Naive B cell (primary cell): Measurements from ENCODE around the gene IL18. TPM values are rescaled to one million over a fixed set of nuclear protein-coding genes. Genes with fewer than 3 reads are reported as not detected.
A peak's percentile ranks its signal among the peaks of the same experiment; 100 is the strongest.

Source experiments
- ATAC-seq, 2 donors: fragments of 150-1000 bp; cut with Tn5 transposase; 2 replicates each; pipeline ENCODE4 v1.10.0; 2021; ENCODE audit warnings: low read depth in 2 of 2, mild to moderate bottlenecking in 2 of 2, moderate library complexity in 2 of 2
- DNase-seq: peaks from one replicate; pipeline ENCODE4 v3.0.0; 2022
- H3K27ac Mint-ChIP-seq, 6 donors: one replicate each; pipeline ENCODE4 v1.8.0; 2020 to 2022; ENCODE audit warnings: mild to moderate bottlenecking in 6 of 6, mixed read lengths in 6 of 6, moderate library complexity in 5 of 6, inconsistent platforms in 2 of 6
- H3K27me3 Mint-ChIP-seq, 3 donors: one replicate each; pipeline ENCODE4 v1.8.0; 2021 to 2022; ENCODE audit warnings: mixed read lengths in 3 of 3, mild to moderate bottlenecking in 1 of 3
- H3K36me3 Mint-ChIP-seq, 2 donors: one replicate each; pipeline ENCODE4 v1.8.0; 2020 to 2022; ENCODE audit warnings: mixed read lengths in 2 of 2, inconsistent platforms in 1 of 2, mild to moderate bottlenecking in 1 of 2
- H3K4me1 Mint-ChIP-seq, 3 donors: one replicate each; pipeline ENCODE4 v1.8.0; 2020 to 2022; ENCODE audit warnings: mixed read lengths in 3 of 3, inconsistent platforms in 1 of 3, mild to moderate bottlenecking in 1 of 3, moderate library complexity in 1 of 3
- H3K4me3 Mint-ChIP-seq, 8 donors: one replicate each; pipeline ENCODE4 v1.8.0; 2020 to 2022; ENCODE audit warnings: mild to moderate bottlenecking in 8 of 8, mixed read lengths in 8 of 8, moderate library complexity in 8 of 8, inconsistent platforms in 2 of 8
- H3K9me3 Mint-ChIP-seq, 7 donors: one replicate each; pipeline ENCODE4 v1.8.0; 2020 to 2022; ENCODE audit warnings: mixed read lengths in 7 of 7, mild to moderate bottlenecking in 5 of 7, inconsistent platforms in 2 of 7, moderate library complexity in 1 of 7
- polyA plus RNA-seq, 6 donors: library from polyadenylated mRNA; unstranded; fragments of 300-500 nt; fragmentation: Illumina TruSeq; gene quantifications; one replicate each; pipeline ENCODE4 v1.2.3, GENCODE V29; 2021; ENCODE audit warnings: low read depth in 6 of 6

IL18 gene
- polyA plus RNA-seq, 6 donors from 2014 or later, result 0.48 to 1.7 (median 1.1) TPM; not detected in 2

- peak overlapping the region in 1 of 6 donors; percentile 4 for H3K27ac Mint-ChIP-seq
Measured at GRCh38 chr11:112179601-112180000, 15.7 kb upstream of the IL18 start.

DNA sequence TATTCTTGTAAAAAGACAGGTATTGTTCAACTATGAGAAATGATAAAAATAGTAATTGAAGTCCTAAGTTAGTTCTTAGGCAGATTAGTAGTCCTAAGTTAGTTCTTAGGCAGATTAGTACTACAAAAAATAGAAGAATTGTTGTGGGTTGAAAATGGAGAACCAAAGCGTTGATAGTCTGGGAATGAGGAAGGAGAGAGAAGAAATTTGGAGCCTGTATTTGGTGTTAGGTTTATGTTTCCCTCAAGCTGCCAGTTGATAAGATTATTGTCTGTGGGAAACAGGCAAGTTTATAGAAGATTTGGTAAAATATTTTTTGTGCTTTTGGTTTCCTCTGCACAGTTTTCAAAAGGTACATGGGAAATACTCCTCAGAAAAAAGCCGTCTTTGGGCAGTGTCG, 15.0 kb upstream of the IL18 start:
- no peak for ATAC-seq
- H3K27me3 Mint-ChIP-seq, result peaks cover 0 to 15% (median 14%) of the 10 kb centered on the region in 3 donors
- no peak overlapping the region for H3K4me3 Mint-ChIP-seq
- no peak overlapping the region for H3K27ac Mint-ChIP-seq
- no peaks in the 10 kb centered on the region for H3K36me3 Mint-ChIP-seq
- peaks cover 0 to 2% (median 0%) of the 10 kb centered on the region in 7 donors for H3K9me3 Mint-ChIP-seq
- peaks cover 24 to 35% (median 35%) of the 10 kb centered on the region in 3 donors for H3K4me1 Mint-ChIP-seq
- DNase-seq, result no peak

More at GRCh38 chr11:112179601-112180000, 15.7 kb upstream of the IL18 start:
- ATAC-seq (peak; percentile 86 to 89), DNase-seq (peak; percentile 28)
- H3K36me3 Mint-ChIP-seq, result no peaks in the 10 kb centered on the region
- H3K4me3 Mint-ChIP-seq, result peak overlapping the region in 1 of 8 donors; percentile 68
- peaks cover 0 to 11% (median 11%) of the 10 kb centered on the region in 3 donors for H3K27me3 Mint-ChIP-seq
- peaks cover 0 to 2% (median 0%) of the 10 kb centered on the region in 7 donors for H3K9me3 Mint-ChIP-seq
- peaks cover 22 to 35% (median 35%) of the 10 kb centered on the region in 3 donors for H3K4me1 Mint-ChIP-seq

- H3K4me1 Mint-ChIP-seq, result peaks cover 24 to 35% (median 33%) of the 10 kb centered on the region in 3 donors
- no peak overlapping the region for H3K27ac Mint-ChIP-seq
- DNase-seq (no peak), ATAC-seq (no peak)
- no peaks in the 10 kb centered on the region for H3K36me3 Mint-ChIP-seq
- peaks cover 0 to 15% (median 14%) of the 10 kb centered on the region in 3 donors for H3K27me3 Mint-ChIP-seq
- H3K4me3 Mint-ChIP-seq, result no peak overlapping the region
- H3K9me3 Mint-ChIP-seq, result peaks cover 0 to 2% (median 0%) of the 10 kb centered on the region in 7 donors
Measured at GRCh38 chr11:112178428-112178827, 14.5 kb upstream of the IL18 start.

- Mint-ChIP-seq H3K27ac (no peak overlapping the region), H3K4me1 (peaks cover 24 to 29% (median 27%) of the 10 kb centered on the region in 3 donors), H3K4me3 (no peak overlapping the region), H3K36me3 (no peaks in the 10 kb centered on the region), H3K9me3 (peaks cover 0 to under 1% (median 0%) of the 10 kb centered on the region in 7 donors), H3K27me3 (peaks cover 0 to 15% (median 14%) of the 10 kb centered on the region in 3 donors)
- ATAC-seq (no peak), DNase-seq (no peak)
Measured at GRCh38 chr11:112177589-112177988, 13.7 kb upstream of the IL18 start.

GRCh38 chr11:112176077-112176476, 12.2 kb upstream of the IL18 start:
- no peaks in the 10 kb centered on the region for H3K9me3 Mint-ChIP-seq
- ATAC-seq (no peak), DNase-seq (no peak)
- H3K36me3 Mint-ChIP-seq, result no peaks in the 10 kb centered on the region
- no peak overlapping the region for H3K4me3 Mint-ChIP-seq
- H3K4me1 Mint-ChIP-seq, result peaks cover 24 to 27% (median 26%) of the 10 kb centered on the region in 3 donors
- H3K27me3 Mint-ChIP-seq, result peaks cover 0 to 15% (median 14%) of the 10 kb centered on the region in 3 donors
- no peak overlapping the region for H3K27ac Mint-ChIP-seq

DNA sequence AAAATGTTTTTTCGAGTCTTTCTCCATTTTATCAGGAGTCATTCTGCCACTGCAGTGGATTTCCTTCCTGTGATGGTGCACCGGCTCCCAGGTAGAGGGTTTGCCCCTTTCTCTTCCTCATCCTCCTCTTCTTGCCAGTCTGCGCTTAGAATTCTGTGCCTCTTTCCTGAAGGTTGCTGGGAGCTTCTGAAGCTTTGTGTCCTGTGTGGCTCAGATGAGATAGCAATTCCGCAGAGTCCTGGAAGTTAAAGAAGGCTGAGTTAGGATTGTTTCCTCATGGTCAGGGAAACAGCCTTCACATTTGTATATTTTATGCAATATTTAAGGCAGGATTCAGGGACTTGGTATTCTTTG, 11.7 kb upstream of the IL18 start:
- no peaks in the 10 kb centered on the region for H3K36me3 Mint-ChIP-seq
- H3K9me3 Mint-ChIP-seq, result no peaks in the 10 kb centered on the region
- DNase-seq (no peak), ATAC-seq (no peak)
- peaks cover 24 to 27% (median 26%) of the 10 kb centered on the region in 3 donors for H3K4me1 Mint-ChIP-seq
- H3K4me3 Mint-ChIP-seq, result peak overlapping the region in 4 of 8 donors; percentile 43 to 74 (median 62)
- peak overlapping the region in 1 of 6 donors; percentile 61 for H3K27ac Mint-ChIP-seq
- peaks cover 0 to 15% (median 14%) of the 10 kb centered on the region in 3 donors for H3K27me3 Mint-ChIP-seq

DNA sequence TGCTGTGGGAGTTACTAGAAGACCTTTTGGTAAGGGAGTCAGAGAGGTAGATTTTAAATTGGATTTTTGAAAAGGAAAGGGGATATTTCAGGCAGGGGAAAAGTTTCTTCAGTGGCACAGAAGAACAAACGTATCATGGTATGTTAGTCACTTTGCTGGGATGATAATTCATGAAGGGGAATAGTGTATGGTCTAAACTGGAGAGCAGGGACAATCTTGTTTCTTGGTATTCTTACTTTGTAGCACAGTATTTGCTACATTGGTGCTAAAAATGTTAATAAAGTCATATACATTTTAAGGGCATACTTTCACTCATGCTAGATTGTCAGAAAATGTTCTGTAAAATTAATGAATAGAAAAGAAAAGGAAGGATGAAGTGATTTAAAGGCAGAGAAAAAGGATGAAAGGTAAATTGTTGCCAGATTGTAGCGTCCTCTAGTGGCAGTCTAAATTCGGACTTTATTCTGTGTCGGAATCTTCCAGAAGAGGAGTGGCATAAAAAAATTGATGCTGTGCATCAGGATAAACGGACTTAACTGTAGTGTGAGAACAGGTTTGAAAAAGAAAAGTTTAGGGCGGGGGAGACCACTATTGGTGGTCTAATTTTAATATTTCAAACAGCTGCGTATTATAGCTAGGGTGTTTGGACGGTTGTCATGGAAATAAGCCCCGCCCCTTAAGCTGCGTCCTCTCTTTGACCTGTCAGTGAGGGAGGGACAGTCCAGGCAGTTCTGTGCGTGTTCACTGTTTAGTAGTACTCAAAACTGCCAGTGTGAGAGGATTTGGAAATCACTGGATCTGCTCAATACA, 11.1 kb upstream of the IL18 start, which contains the start of gene BCO2:
Gene BCO2 (plus strand): TSS at position 724 of the 810 bp plus-strand sequence. CDS start 90 bp downstream, outside the sequence.
- Mint-ChIP-seq H3K4me1 (peaks cover 23 to 27% (median 25%) of the 10 kb centered on the region in 3 donors), H3K36me3 (no peaks in the 10 kb centered on the region), H3K27me3 (peaks cover 0 to 15% (median 14%) of the 10 kb centered on the region in 3 donors), H3K27ac (peak within 1 kb of the TSS in 3 of 6 donors; percentile 21 to 75 (median 61)), H3K9me3 (no peaks in the 10 kb centered on the region), H3K4me3 (peak within 1 kb of the TSS in 4 of 8 donors; percentile 43 to 74 (median 62))
- DNase-seq (peak; percentile 15), ATAC-seq (peak; percentile 56 to 70)

- no peak for DNase-seq
- H3K4me3 Mint-ChIP-seq, result no peak overlapping the region
- peaks cover 10 to 14% (median 11%) of the 10 kb centered on the region in 3 donors for H3K4me1 Mint-ChIP-seq
- ATAC-seq, result no peak
- H3K27me3 Mint-ChIP-seq, result peaks cover 0 to 15% (median 14%) of the 10 kb centered on the region in 3 donors
- H3K36me3 Mint-ChIP-seq, result no peaks in the 10 kb centered on the region
- no peaks in the 10 kb centered on the region for H3K9me3 Mint-ChIP-seq
- H3K27ac Mint-ChIP-seq, result no peak overlapping the region
Measured at GRCh38 chr11:112173152-112173551, 9.3 kb upstream of the IL18 start.

DNA sequence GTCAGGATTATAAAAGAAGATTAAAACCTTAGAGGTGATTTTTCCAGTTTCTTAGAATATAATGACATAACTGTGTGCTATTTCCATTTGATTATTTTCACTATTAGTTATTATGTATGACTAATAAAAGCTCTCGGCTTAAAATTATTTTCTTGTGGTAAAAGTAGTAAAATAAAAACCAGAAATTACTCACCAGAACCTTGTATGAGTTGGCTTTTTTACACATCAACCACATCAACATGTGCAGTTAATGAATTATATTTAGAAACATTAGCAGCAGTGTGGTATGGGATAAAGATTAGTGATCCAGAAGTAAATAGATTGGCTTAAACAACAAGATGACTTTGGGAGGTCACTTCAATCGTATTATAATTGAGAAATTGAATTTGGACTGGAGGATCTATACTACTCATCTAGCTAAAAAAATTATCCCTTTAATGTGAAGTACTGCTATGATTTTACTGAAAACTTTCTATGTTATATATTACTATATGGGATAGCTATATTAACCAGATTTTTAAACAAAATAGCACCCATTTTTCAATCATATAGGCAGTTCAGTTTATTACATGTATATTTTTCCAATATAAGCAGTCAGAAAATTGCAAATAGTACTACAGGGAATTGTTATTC, 8.6 kb upstream of the IL18 start:
- H3K9me3 Mint-ChIP-seq, result no peaks in the 10 kb centered on the region

DNA sequence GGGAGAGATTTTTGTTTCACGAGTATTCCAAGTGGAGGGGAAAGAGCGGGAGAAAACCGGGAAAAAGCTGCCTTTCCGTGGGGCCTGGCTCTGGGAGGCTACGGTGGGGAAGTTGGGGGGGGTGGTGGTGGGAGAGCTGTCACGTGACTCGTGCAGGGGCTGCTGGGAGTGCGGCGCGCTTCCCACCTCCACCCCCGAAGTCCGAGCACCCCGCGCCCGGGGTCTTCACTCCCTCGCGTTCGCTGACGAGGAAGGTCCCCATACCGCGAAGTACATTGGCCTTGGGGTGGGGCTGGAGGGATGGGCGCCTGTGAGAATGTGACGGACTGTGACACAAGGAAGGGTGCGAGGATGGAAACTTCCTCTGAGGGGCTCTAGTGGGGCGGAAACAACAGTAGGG, 3.3 kb upstream of the IL18 start, which contains the start of gene TEX12:
Gene TEX12 (plus strand): TSS at position 228 of the 400 bp plus-strand sequence. CDS start 1,897 bp downstream, outside the sequence.
- DNase-seq (no peak), ATAC-seq (no peak)
- no peak within 1 kb of the TSS for H3K4me3 Mint-ChIP-seq
- peaks cover 0 to 2% (median 0%) of the 10 kb centered on the region in 7 donors for H3K9me3 Mint-ChIP-seq
- peaks cover 6 to 7% (median 6%) of the 10 kb centered on the region in 3 donors for H3K4me1 Mint-ChIP-seq
- peaks cover 11 to 22% (median 18%) of the 10 kb centered on the region in 3 donors for H3K27me3 Mint-ChIP-seq
- H3K36me3 Mint-ChIP-seq, result peaks cover 0 to 13% of the 10 kb centered on the region in 2 donors
- H3K27ac Mint-ChIP-seq, result no peak within 1 kb of the TSS

More for the DNA sequence above, 8.6 kb upstream of the IL18 start:
- Mint-ChIP-seq H3K27me3 (peaks cover 0 to 17% (median 15%) of the 10 kb centered on the region in 3 donors), H3K27ac (no peak overlapping the region), H3K4me1 (peaks cover 10 to 14% (median 11%) of the 10 kb centered on the region in 3 donors), H3K36me3 (no peaks in the 10 kb centered on the region), H3K4me3 (no peak overlapping the region)
- DNase-seq (no peak), ATAC-seq (no peak)

DNA sequence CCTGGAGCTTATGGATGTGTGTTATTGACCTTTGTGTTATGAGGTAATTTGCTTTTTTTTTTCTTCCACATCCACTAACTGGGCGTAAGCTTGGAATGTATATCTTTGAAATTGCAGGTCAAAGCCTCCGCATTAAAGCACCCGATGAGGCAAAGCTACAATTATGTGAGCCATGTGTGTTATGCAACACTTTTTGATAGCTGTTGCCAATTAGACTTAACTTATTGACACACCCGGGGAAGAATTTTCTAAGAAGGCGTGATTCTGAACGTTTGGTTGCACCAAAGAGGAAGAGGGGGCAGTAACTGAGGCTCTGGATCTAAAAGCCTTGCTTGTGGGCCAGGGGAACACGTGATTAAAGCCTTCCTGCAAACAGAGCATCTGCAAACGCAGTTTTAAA, 2.7 kb upstream of the IL18 start:
- ATAC-seq (no peak), DNase-seq (no peak)
- H3K27me3 Mint-ChIP-seq, result peaks cover 11 to 26% (median 23%) of the 10 kb centered on the region in 3 donors
- H3K4me3 Mint-ChIP-seq, result no peak overlapping the region
- peaks cover 0 to 2% (median 0%) of the 10 kb centered on the region in 7 donors for H3K9me3 Mint-ChIP-seq
- peaks cover 0 to 18% of the 10 kb centered on the region in 2 donors for H3K36me3 Mint-ChIP-seq
- H3K27ac Mint-ChIP-seq, result no peak overlapping the region
- peaks cover 6 to 7% (median 6%) of the 10 kb centered on the region in 3 donors for H3K4me1 Mint-ChIP-seq

- ATAC-seq, result no peak
- H3K27ac Mint-ChIP-seq, result no peak overlapping the region
- H3K4me1 Mint-ChIP-seq, result peaks cover 6 to 7% (median 6%) of the 10 kb centered on the region in 3 donors
- H3K4me3 Mint-ChIP-seq, result no peak overlapping the region
- no peak for DNase-seq
- peaks cover 15 to 26% (median 23%) of the 10 kb centered on the region in 3 donors for H3K27me3 Mint-ChIP-seq
- peaks cover 0 to 2% (median 0%) of the 10 kb centered on the region in 7 donors for H3K9me3 Mint-ChIP-seq
- H3K36me3 Mint-ChIP-seq, result peaks cover 0 to 18% of the 10 kb centered on the region in 2 donors
Measured at GRCh38 chr11:112165049-112165448, 1.2 kb upstream of the IL18 start.
